Neuron (in vitro differentiated cells): ENCODE results near the gene TEX9.

ENCODE experiments used
- H2AFZ ChIP-seq: one replicate; pipeline ENCODE4 v1.6.1; 2013; ENCODE audit warnings: low read depth, mild to moderate bottlenecking, inconsistent platforms, low read length, moderate library complexity
- H3K27me3 ChIP-seq: one replicate; pipeline ENCODE4 v1.6.1; 2013; ENCODE audit warnings: low read length; ENCODE audit not compliant: insufficient read depth
- H3K36me3 ChIP-seq: one replicate; pipeline ENCODE4 v1.6.1; 2013; ENCODE audit warnings: low read length; ENCODE audit not compliant: insufficient read depth
- H3K4me1 ChIP-seq: one replicate; pipeline ENCODE4 v1.6.1; 2013; ENCODE audit warnings: low read length; ENCODE audit not compliant: insufficient read depth
- H3K4me3 ChIP-seq: 2 replicates; pipeline ENCODE4 v1.5.1; 2013; ENCODE audit warnings: mild to moderate bottlenecking, low read length, moderate library complexity
- H3K9me3 ChIP-seq: one replicate; pipeline ENCODE4 v1.6.1; 2013; ENCODE audit warnings: low read length

TEX9 gene

GRCh38 chr15:56428821-56429458 is 63.7 kb downstream of the TEX9 start:
- Histone ChIP-seq H3K27me3 (no peaks in the 10 kb centered on the region), H3K4me3 (no peak overlapping the region), H3K9me3 (peaks cover 4% of the 10 kb centered on the region), H3K36me3 (peaks cover 18% of the 10 kb centered on the region), H2AFZ (no peak overlapping the region), H3K4me1 (no peaks in the 10 kb centered on the region)

GRCh38 chr15:56432304-56432703 is 67.1 kb downstream of the TEX9 start:
- no peaks in the 10 kb centered on the region for H3K9me3 ChIP-seq
- no peaks in the 10 kb centered on the region for H3K4me1 ChIP-seq
- no peak overlapping the region for H3K4me3 ChIP-seq
- peaks cover 9% of the 10 kb centered on the region for H3K36me3 ChIP-seq
- H3K27me3 ChIP-seq, result no peaks in the 10 kb centered on the region
- H2AFZ ChIP-seq, result no peak overlapping the region

GRCh38 chr15:56440214-56440770 is 75.1 kb downstream of the TEX9 start:
- no peaks in the 10 kb centered on the region for H3K36me3 ChIP-seq
- no peaks in the 10 kb centered on the region for H3K4me1 ChIP-seq
- no peak overlapping the region for H2AFZ ChIP-seq
- peaks cover 3% of the 10 kb centered on the region for H3K9me3 ChIP-seq
- H3K4me3 ChIP-seq, result no peak overlapping the region
- H3K27me3 ChIP-seq, result no peaks in the 10 kb centered on the region

- Histone ChIP-seq H3K9me3 (peaks cover 3% of the 10 kb centered on the region), H2AFZ (no peak overlapping the region), H3K4me3 (no peak overlapping the region), H3K4me1 (no peaks in the 10 kb centered on the region), H3K27me3 (no peaks in the 10 kb centered on the region), H3K36me3 (no peaks in the 10 kb centered on the region)
These were observed 77.1 kb downstream of the TEX9 start for GRCh38 chr15:56442354-56442753.

- H3K9me3 ChIP-seq, result peaks cover 3% of the 10 kb centered on the region
- H2AFZ ChIP-seq, result no peak overlapping the region
- no peaks in the 10 kb centered on the region for H3K4me1 ChIP-seq
- no peaks in the 10 kb centered on the region for H3K27me3 ChIP-seq
- no peak overlapping the region for H3K4me3 ChIP-seq
- no peaks in the 10 kb centered on the region for H3K36me3 ChIP-seq
These were observed 80.5 kb downstream of the TEX9 start for GRCh38 chr15:56445746-56446145.

GRCh38 chr15:56454836-56455235 is 89.6 kb downstream of the TEX9 start:
- H3K27me3 ChIP-seq, result no peaks in the 10 kb centered on the region
- no peaks in the 10 kb centered on the region for H3K36me3 ChIP-seq
- H2AFZ ChIP-seq, result no peak overlapping the region
- H3K4me3 ChIP-seq, result no peak overlapping the region
- H3K9me3 ChIP-seq, result no peaks in the 10 kb centered on the region
- no peaks in the 10 kb centered on the region for H3K4me1 ChIP-seq

- H3K4me3 ChIP-seq, result no peak overlapping the region
- H3K36me3 ChIP-seq, result no peaks in the 10 kb centered on the region
- no peaks in the 10 kb centered on the region for H3K9me3 ChIP-seq
- no peaks in the 10 kb centered on the region for H3K27me3 ChIP-seq
- no peaks in the 10 kb centered on the region for H3K4me1 ChIP-seq
- H2AFZ ChIP-seq, result no peak overlapping the region
These were observed 91.0 kb downstream of the TEX9 start for GRCh38 chr15:56456229-56456628.

GRCh38 chr15:56459096-56459495 is 93.9 kb downstream of the TEX9 start:
- Histone ChIP-seq H3K27me3 (no peaks in the 10 kb centered on the region), H2AFZ (no peak overlapping the region), H3K4me1 (no peaks in the 10 kb centered on the region), H3K36me3 (no peaks in the 10 kb centered on the region), H3K4me3 (no peak overlapping the region), H3K9me3 (no peaks in the 10 kb centered on the region)

- Histone ChIP-seq H3K27me3 (no peaks in the 10 kb centered on the region), H3K4me1 (no peaks in the 10 kb centered on the region), H3K36me3 (no peaks in the 10 kb centered on the region), H2AFZ (no peak overlapping the region), H3K4me3 (no peak overlapping the region), H3K9me3 (no peaks in the 10 kb centered on the region)
These were observed 94.8 kb downstream of the TEX9 start for GRCh38 chr15:56460071-56460470.

GRCh38 chr15:56460947-56461346 is 95.7 kb downstream of the TEX9 start:
- no peak overlapping the region for H2AFZ ChIP-seq
- H3K27me3 ChIP-seq, result no peaks in the 10 kb centered on the region
- H3K4me3 ChIP-seq, result no peak overlapping the region
- H3K4me1 ChIP-seq, result no peaks in the 10 kb centered on the region
- H3K36me3 ChIP-seq, result no peaks in the 10 kb centered on the region
- no peaks in the 10 kb centered on the region for H3K9me3 ChIP-seq

GRCh38 chr15:56464893-56465520 is 99.8 kb downstream of the TEX9 start, which contains the start of gene MNS1:
Gene MNS1 (minus strand): TSS chr15:56465137. CDS start chr15:56464972, 165 bp downstream.
- Histone ChIP-seq H3K4me3 (no peak within 1 kb of the TSS), H3K9me3 (no peaks in the 10 kb centered on the region), H3K4me1 (no peaks in the 10 kb centered on the region), H3K36me3 (no peaks in the 10 kb centered on the region), H3K27me3 (no peaks in the 10 kb centered on the region), H2AFZ (no peak within 1 kb of the TSS)

- no peaks in the 10 kb centered on the region for H3K27me3 ChIP-seq
- no peak overlapping the region for H3K4me3 ChIP-seq
- H3K9me3 ChIP-seq, result no peaks in the 10 kb centered on the region
- no peaks in the 10 kb centered on the region for H3K4me1 ChIP-seq
- H2AFZ ChIP-seq, result no peak overlapping the region
- no peaks in the 10 kb centered on the region for H3K36me3 ChIP-seq
These were observed 102.4 kb downstream of the TEX9 start for GRCh38 chr15:56467616-56468015.

- H3K27me3 ChIP-seq, result no peaks in the 10 kb centered on the region
- no peak overlapping the region for H3K4me3 ChIP-seq
- H2AFZ ChIP-seq, result no peak overlapping the region
These were observed 103.2 kb downstream of the TEX9 start for GRCh38 chr15:56468401-56468800.

More at GRCh38 chr15:56468401-56468800, 103.2 kb downstream of the TEX9 start:
- Histone ChIP-seq H3K9me3 (no peaks in the 10 kb centered on the region), H3K36me3 (no peaks in the 10 kb centered on the region), H3K4me1 (no peaks in the 10 kb centered on the region)
